Hepatocyte (in vitro differentiated cells): ENCODE results near the gene OPN1MW2.
"Not testable (repeated sequence)": the region's sequence is repeated elsewhere in the genome, so short reads cannot be mapped to it uniquely, and the experiment has no call there.

ENCODE experiments used
- EZH2 ChIP-seq: fragments of 200-600 bp; sonication (generic); IDR thresholded peaks from 2 replicates; pipeline ENCODE4 v1.6.1; 2016; ENCODE audit warnings: antibody characterized with exemption, mild to moderate bottlenecking, borderline replicate concordance
- TF ChIP-seq, protein P1 (sequence below): fragments of 200-600 bp; sonication (generic); IDR thresholded peaks from 2 replicates; pipeline ENCODE4 v1.5.1; 2016; ENCODE audit warnings: antibody characterized with exemption, mild to moderate bottlenecking; ENCODE audit not compliant: poor library complexity

DNA sequence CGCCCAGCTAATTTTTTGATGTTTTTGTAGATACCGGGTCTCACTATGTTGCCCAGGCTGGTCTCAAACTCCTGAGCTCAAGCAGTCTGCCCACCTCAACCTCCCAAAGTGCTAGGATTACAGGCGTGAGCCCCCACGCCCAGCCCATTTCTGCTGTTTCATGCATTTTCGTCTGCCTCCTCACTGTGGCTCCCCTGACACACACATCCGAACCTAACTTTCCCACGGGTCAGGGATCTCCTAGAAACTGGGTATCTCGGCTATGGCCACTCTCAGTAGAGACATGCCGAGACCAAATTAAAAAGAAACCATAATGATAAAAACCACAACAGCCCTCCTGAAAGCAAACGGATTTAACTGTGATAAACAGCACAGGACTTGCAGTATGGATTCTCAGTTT lies 28.5 kb downstream of the OPN1MW2 start:
- not testable (repeated sequence) for TF ChIP-seq EZH2
- TF ChIP-seq, protein P1, sequence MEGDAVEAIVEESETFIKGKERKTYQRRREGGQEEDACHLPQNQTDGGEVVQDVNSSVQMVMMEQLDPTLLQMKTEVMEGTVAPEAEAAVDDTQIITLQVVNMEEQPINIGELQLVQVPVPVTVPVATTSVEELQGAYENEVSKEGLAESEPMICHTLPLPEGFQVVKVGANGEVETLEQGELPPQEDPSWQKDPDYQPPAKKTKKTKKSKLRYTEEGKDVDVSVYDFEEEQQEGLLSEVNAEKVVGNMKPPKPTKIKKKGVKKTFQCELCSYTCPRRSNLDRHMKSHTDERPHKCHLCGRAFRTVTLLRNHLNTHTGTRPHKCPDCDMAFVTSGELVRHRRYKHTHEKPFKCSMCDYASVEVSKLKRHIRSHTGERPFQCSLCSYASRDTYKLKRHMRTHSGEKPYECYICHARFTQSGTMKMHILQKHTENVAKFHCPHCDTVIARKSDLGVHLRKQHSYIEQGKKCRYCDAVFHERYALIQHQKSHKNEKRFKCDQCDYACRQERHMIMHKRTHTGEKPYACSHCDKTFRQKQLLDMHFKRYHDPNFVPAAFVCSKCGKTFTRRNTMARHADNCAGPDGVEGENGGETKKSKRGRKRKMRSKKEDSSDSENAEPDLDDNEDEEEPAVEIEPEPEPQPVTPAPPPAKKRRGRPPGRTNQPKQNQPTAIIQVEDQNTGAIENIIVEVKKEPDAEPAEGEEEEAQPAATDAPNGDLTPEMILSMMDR, result not testable (repeated sequence)
